Endothelial cell of umbilical vein (primary cell): ENCODE results near the gene MYH3.

Experiments used
- CTCF ChIP-seq, 2 donors: IDR thresholded peaks; 1 replicate in 1 of 2; 2 replicates in 1 of 2; pipeline ENCODE4 v1.5.1; 2011; ENCODE audit warnings: low read length in 2 of 2, mild to moderate bottlenecking in 2 of 2, moderate library complexity in 2 of 2, control low read depth in 1 of 2, inconsistent platforms in 1 of 2, low read depth in 1 of 2; ENCODE audit not compliant: insufficient read depth in 1 of 2; ENCODE audit errors: extremely low read depth in 1 of 2
- EZH2 ChIP-seq: IDR thresholded peaks from 2 replicates; pipeline ENCODE4 v1.6.1; 2012; ENCODE audit warnings: borderline replicate concordance, low read depth, mild to moderate bottlenecking, moderate library complexity, low read length, inconsistent platforms; ENCODE audit not compliant: severe bottlenecking

- TF ChIP-seq CTCF (IDR thresholded peaks at IDR 0.05; ENCODE audit: extremely low read depth in 1 of 2, insufficient read depth in 1 of 2, low read depth in 1 of 2, low read length in 2 of 2) (peak; percentile 73 to 78), EZH2 (no peak)
These were observed 42.5 kb downstream of the MYH3 start for GRCh38 chr17:10614536-10615155.
